Stimulated activated CD8-positive, alpha-beta memory T cell treated with anti-CD3 and anti-CD28 coated beads, Interleukin-4, amount 100 ng/mL, for 1 hour (primary cell): ENCODE data around the gene IPPK.

Experiments
- DNase-seq, 2 donors: peaks; one replicate each; pipeline ENCODE4 v3.0.0-alpha.2; 2020; ENCODE audit warnings: low read depth in 2 of 2, low spot score in 1 of 2

Gene IPPK, protein sequence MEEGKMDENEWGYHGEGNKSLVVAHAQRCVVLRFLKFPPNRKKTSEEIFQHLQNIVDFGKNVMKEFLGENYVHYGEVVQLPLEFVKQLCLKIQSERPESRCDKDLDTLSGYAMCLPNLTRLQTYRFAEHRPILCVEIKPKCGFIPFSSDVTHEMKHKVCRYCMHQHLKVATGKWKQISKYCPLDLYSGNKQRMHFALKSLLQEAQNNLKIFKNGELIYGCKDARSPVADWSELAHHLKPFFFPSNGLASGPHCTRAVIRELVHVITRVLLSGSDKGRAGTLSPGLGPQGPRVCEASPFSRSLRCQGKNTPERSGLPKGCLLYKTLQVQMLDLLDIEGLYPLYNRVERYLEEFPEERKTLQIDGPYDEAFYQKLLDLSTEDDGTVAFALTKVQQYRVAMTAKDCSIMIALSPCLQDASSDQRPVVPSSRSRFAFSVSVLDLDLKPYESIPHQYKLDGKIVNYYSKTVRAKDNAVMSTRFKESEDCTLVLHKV

GRCh38 chr9:92669890-92670708, at the start of gene IPPK:
TSS of gene IPPK (minus strand) at chr9:92670131. CDS start at chr9:92669988, 143 bp downstream.
- peak; percentile 92 to 93 for DNase-seq

DNA sequence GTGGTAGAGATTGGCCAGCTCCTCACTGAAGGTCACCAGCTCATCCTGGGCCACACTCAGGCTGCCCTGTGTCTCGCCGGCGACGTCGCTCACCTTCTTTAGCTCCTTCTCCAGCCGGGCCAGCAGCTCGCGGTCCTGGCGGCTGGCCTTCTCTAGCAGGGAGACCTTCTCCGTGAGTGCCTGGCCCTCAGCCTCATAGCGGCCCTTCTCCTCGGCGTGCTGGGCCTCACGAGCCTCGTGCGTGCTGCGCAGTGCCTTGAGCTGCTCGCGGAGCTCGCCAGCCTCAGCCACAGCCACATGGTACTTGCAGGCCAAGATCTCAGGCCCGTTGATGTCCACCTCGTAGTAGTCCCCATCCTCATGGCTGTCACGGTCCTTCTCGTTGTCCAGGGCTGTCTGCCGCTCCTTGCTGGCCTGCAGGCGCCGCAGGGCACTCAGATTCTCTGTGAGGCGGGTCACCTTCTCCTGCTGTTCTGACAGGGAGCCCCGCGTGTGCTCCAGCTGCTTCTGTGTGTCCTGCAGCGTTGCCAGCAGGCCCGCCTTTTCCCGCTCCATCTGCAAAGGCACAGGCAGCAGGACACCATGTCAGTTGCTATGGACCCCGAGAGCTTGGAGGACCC, 49.2 kb upstream of the IPPK start:
- DNase-seq = no peak

- no peak for DNase-seq
Observed at GRCh38 chr9:92718086-92719001, 48.4 kb upstream of the IPPK start.

GRCh38 chr9:92717201-92718085, 47.5 kb upstream of the IPPK start:
- no peak for DNase-seq

GRCh38 chr9:92716557-92716956, 46.6 kb upstream of the IPPK start:
- DNase-seq = peak; percentile 74 to 83

DNA sequence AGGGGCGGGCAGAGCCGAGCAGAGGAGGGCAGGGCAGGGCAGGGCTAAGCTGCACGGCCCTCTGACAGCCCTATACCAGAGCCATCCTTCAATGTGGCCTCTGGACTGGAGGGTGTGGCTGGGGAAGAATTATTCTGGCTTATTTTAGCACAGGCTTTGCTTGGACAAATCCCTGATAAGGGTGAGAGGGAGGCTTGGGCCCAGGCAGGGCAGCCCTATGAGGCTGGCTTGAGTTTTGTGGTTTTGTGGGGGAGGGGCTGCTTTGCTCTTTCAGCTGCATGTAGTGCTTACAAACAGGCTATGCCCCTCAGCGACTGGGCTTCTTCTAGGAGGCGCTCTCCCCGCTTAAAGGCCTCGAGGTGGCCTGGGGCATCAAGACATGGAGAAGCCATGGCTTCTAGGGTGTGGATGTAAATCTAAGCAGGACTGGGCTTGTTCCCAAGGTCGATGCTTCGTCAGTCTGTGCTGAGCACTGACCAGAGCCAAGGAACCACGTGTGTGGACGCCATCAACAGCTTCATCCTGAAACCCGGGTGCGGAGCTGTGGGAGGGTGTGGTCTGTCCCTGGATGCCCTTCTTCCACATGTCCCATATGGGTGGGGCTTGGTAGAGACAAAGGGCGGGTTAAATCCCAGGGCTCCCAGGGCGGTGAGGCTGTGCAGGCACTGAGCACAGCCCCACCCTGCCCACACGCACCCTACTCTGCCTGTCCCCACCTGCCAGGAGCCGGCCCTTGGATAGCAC, 45.7 kb upstream of the IPPK start:
- no peak for DNase-seq

DNA sequence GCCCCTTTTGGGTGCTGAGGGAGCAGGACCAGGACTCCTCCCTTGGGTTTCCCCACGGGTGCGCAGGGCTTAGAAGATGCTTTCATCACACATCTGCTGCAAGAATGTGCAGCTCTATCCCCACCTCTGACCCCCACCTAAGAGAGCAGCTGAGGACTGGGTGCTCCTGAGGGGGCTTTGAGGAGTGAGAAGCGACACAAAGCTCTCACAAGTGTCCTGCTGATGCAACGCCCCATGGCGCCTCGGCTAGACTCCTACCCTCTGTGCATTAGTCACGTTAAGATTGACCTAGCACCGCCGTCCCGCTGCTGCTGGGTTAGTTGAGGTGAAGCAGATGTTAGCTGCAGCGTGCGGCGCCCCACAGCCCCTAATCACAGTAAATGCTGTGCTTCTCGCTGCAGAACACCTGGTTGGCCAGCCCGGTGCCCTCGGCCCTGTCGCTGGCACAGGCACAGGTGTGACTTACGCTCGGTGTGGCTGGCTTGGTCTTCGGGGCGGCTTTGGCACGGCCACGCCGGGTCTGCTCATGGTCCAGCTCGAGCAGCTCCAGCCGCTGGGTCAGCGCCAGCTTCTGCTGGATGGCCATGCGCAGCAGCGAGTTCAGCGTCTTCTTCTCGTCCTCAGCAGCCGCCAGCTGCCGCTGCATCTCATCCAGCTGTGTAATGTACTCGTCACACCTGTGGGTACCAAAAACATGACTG, 45.0 kb upstream of the IPPK start:
- DNase-seq = no peak

GRCh38 chr9:92714016-92714415, 44.1 kb upstream of the IPPK start:
- DNase-seq = no peak

GRCh38 chr9:92713528-92713927, 43.6 kb upstream of the IPPK start:
- DNase-seq = no peak

DNA sequence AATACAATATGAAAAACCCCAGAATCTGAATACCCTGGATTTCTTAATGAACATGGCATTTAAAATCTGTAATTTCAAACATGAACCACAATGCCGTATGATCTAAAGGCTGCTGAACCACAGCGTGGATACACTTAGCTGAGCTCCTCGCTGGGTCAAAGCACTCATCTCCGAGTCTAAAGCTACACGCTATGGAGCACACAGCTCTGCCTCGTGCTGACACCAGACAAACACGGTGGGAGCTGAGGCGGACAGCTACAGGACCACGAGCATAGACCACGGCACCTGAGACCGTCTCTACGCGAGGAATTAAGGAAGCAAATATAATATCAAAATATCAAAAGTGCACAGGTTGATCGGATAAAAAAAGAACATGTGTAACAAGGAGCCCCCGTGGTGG, 42.8 kb upstream of the IPPK start:
- DNase-seq = no peak

- DNase-seq = no peak
Observed at GRCh38 chr9:92711844-92712243, 41.9 kb upstream of the IPPK start.

DNA sequence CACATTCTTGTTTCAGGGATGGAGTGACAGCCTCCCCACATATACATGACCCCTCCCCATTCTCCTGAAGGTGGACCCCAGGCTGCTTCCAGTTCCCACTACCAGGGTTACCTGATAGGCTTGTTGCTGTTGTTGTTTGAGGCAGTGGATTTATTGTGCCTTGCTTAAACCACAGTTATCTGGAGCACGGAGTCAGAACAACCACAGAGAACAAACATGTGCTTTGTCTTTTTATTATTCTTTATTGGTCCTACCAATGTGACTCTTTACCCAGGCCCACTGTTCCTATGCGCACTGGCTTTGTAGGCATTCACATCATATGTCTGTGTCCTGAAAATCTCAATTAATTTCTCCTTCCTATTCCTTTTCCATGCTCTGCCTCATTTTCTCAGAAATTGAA, 41.2 kb upstream of the IPPK start:
- DNase-seq = no peak

DNA sequence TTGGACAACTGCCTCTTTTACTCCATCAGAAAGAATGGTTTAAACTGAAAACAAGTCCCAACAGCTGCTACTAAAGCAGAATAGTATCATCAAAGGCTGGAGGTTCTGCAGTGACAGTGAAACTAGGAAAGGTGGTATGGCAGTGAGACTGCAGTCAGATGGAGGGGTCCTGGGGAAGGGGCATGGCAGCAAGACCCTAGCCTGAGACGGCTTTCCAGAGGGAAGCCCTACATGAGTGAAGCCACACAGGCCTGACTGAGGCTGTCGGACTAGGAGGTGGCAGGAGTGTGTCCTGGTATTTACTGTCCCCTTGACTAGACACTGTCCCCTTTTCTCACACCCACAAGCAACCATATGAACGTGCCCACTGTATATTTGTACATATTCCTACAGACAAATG, 40.4 kb upstream of the IPPK start:
- no peak for DNase-seq

GRCh38 chr9:92709954-92710353, 40.0 kb upstream of the IPPK start:
- no peak for DNase-seq

GRCh38 chr9:92709240-92709639, 39.3 kb upstream of the IPPK start:
- DNase-seq = no peak

GRCh38 chr9:92707530-92707929, 37.6 kb upstream of the IPPK start:
- DNase-seq = no peak

DNA sequence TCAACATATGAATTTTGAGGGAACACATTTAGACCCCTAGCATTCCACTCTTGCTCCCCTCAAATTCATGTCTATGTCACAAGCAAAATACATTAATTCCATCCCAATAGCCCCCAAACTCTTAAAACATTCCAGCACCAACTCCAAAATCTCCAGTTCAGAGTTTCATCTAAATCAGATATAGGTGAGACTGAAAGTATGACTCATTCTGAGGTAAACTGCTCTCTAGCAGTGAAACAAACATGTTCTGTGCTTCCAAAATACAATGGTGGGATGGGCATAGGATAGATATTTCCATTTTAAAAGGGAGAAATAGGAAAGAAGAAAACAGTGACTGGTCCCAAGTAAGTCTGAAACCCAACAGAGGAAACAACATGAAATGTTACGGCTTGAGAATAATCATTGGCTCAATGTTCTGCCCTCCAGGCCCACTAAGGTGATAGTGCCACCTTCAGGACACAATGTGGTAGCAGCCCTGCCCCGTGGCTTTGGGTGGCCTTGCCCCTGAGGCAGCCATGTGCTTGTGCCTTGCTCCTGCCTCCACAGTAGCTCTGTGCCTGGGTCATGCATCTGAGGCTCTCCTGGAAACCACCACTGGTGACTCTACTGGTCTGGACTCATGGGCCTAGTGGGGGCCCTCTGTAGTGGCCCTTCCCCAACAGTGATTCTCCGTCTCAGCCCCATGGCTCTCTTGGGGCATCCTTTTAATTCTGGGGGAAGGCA, 36.4 kb upstream of the IPPK start:
- no peak for DNase-seq

DNA sequence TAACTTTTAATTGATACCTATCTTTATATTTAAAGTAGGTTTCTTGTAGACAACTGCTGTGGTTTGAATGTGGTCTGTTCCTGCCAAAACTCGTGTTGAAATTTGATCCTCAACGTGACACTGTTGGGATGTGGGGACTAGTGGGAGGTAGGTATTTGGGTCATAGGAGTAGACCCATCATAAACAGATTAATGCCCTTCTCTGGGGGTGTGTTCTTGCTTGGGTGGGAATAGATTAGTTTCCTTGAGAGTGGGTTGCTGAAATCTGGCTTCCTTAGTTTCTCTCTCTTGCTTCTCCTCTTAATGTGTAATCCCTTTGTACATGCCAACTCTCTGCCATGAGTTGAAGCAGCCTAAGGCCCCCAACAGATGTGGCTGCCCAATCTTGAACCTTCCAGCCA, 34.6 kb upstream of the IPPK start:
- no peak for DNase-seq
